ENCODE measurements around the gene PER2.

The PER2 gene

DNA sequence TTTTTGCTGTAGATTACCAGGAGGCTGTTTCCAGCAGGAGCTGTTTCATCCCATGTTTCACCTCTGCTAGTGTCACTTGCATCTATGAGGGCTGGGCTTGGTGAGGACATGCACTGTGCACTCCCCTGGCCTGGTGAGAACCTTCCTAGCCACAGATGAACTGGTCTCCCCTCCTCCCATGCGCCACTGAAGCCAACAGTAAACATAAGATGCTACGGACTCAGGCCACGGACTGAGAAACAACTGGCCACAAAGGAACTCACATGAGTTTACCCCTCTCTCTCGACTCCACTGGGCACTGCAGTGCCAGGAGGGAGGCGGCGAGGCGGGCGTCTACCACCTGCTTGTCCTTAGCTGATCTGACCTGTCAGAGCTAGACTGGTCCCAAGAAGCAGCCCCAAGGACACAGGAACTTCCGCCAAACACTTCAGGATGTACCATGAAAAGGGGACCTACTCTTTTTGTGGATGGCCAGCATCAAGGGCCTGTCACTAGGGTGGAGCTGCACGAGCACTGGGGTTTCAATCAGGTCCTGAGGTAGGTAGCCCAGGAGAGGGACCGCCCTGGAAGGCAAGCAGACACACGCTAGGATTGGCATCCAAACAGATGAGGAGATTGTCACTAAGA, 25.8 kb downstream of the PER2 start:
- Histone ChIP-seq H3K4me1 (peaks cover 9% of the 10 kb centered on the region; the same call in 1 of the 2 replicates), H3K9me3 (no peaks in the 10 kb centered on the region), H3K36me3 (peaks cover 10% of the 10 kb centered on the region), H3K4me3 (ENCODE audit: low read depth, low read length) (no peak overlapping the region), H3K27me3 (no peaks in the 10 kb centered on the region)
- TF ChIP-seq, protein P1, sequence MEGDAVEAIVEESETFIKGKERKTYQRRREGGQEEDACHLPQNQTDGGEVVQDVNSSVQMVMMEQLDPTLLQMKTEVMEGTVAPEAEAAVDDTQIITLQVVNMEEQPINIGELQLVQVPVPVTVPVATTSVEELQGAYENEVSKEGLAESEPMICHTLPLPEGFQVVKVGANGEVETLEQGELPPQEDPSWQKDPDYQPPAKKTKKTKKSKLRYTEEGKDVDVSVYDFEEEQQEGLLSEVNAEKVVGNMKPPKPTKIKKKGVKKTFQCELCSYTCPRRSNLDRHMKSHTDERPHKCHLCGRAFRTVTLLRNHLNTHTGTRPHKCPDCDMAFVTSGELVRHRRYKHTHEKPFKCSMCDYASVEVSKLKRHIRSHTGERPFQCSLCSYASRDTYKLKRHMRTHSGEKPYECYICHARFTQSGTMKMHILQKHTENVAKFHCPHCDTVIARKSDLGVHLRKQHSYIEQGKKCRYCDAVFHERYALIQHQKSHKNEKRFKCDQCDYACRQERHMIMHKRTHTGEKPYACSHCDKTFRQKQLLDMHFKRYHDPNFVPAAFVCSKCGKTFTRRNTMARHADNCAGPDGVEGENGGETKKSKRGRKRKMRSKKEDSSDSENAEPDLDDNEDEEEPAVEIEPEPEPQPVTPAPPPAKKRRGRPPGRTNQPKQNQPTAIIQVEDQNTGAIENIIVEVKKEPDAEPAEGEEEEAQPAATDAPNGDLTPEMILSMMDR (IDR thresholded peaks at IDR 0.05; ENCODE audit: low read depth, low read length) = no peak
- DNase-seq = no peak

DNA sequence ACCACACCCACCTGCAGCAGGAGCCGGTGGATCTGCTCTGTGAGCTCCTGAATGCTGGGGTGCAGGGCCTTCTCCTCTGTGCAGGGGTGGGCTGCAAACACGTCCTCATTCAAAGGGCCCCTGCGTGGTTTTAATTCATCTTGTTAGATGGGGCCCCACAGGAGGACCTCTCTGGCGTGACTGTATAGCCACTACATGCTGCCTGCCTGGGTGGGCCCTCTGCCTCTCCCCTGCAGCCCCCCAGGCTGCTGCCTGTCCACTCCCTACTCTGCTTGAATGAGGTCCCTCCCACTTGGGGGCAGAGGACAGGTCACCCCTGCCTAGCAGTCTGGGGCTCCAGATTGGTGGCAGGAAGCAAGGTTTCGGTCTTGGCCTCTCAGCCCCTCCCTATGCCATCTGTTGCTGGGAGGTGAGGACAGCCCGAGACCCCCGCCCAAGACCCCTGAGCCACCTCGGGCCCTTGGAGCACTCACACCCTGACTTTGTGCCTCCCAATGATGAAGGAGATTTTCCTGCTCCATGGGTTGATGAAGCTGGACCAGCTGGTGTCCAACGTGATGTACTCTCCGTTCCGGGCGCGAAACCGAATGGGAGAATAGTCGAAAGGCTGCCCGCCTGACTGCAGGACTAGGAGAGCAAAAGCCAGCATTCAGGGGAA, 26.6 kb downstream of the PER2 start:
- H3K4me3 ChIP-seq (ENCODE audit: low read depth, low read length) = no peak overlapping the region
- no peak for DNase-seq
- H3K36me3 ChIP-seq = peaks cover 8% of the 10 kb centered on the region; the same call in 1 of the 2 replicates
- peaks cover 9% of the 10 kb centered on the region for H3K4me1 ChIP-seq
- H3K27me3 ChIP-seq = no peaks in the 10 kb centered on the region
- TF ChIP-seq, protein P1 (IDR thresholded peaks at IDR 0.05; ENCODE audit: low read depth, low read length) = no peak
- no peaks in the 10 kb centered on the region for H3K9me3 ChIP-seq

DNA sequence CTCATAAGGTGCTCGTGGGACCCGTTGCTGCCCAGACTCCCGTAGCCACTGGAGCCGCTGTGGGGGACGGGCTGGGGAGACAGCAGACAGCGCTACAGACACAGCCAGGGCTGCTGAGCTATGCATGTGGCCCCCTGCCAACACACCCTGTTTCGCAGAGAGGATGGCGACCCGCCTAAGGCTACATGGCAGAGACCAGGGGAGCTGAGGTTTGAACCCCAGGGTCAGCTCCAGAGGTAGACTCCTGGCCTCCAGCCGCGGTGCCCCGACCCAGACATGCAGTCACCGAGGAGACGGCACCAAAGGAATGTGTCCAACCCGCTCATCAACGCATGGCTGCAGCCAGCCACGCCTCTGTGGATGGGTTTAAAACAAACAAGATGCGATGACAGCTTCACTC, 27.5 kb downstream of the PER2 start:
- Histone ChIP-seq H3K4me3 (ENCODE audit: low read depth, low read length) (no peak overlapping the region), H3K36me3 (peaks cover 14% of the 10 kb centered on the region), H3K9me3 (no peaks in the 10 kb centered on the region), H3K27me3 (no peaks in the 10 kb centered on the region), H3K4me1 (peaks cover 15% of the 10 kb centered on the region)
- TF ChIP-seq, protein P1 (IDR thresholded peaks at IDR 0.05; ENCODE audit: low read depth, low read length) = no peak
- peak; percentile 71 for DNase-seq

DNA sequence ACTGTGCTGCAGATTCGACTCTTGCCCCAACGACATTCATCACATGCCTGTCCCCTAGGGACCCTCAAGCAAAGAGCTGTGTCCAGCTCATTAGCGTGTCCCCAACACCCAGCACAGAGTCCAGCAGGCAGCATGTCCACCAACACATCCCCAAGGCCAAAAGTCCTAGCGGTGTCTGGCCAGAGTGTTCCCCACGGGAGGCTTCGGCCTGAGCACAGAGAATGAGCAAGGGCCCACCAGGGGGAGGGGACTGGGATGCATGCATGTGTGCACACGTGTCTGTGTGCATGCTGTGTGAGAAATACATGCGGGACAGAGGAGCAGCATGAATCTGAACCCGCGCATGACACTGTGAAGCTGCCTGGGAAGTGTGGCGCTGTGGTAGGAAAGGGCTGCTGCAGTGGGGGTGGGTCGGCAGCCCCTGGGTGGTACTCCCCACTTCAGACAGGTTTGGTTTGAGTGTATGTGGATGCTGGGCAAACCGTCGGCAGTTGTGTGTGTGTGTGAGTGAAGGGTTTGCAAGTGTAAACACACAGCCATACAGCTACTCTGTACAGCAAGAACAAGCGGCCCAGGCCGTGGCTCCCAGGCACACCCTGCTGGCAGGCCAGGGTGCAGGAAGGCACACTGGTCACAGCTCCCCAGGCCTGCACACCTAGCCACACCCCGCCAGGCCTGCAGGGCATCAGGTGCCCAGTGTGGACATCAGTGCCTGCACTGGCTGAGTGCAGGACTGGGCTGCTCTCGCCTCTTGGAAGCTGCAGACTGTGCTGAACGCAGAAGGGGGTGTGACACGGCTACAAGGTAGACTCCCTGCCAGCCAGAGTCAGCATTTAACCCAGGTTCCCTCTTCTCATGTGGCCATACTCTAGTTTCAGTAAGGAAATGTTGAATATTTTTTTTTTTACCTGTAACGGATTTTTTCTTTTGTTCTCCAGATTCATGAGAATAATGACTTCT, 29.1 kb downstream of the PER2 start:
- Histone ChIP-seq H3K4me1 (peaks cover 16% of the 10 kb centered on the region), H3K4me3 (ENCODE audit: low read depth, low read length) (no peak overlapping the region), H3K27me3 (no peaks in the 10 kb centered on the region), H3K36me3 (peaks cover 24% of the 10 kb centered on the region), H3K9me3 (no peaks in the 10 kb centered on the region)
- TF ChIP-seq, protein P1 (IDR thresholded peaks at IDR 0.05; ENCODE audit: low read depth, low read length) = peak; percentile 40
- DNase-seq = peak; percentile 49

DNA sequence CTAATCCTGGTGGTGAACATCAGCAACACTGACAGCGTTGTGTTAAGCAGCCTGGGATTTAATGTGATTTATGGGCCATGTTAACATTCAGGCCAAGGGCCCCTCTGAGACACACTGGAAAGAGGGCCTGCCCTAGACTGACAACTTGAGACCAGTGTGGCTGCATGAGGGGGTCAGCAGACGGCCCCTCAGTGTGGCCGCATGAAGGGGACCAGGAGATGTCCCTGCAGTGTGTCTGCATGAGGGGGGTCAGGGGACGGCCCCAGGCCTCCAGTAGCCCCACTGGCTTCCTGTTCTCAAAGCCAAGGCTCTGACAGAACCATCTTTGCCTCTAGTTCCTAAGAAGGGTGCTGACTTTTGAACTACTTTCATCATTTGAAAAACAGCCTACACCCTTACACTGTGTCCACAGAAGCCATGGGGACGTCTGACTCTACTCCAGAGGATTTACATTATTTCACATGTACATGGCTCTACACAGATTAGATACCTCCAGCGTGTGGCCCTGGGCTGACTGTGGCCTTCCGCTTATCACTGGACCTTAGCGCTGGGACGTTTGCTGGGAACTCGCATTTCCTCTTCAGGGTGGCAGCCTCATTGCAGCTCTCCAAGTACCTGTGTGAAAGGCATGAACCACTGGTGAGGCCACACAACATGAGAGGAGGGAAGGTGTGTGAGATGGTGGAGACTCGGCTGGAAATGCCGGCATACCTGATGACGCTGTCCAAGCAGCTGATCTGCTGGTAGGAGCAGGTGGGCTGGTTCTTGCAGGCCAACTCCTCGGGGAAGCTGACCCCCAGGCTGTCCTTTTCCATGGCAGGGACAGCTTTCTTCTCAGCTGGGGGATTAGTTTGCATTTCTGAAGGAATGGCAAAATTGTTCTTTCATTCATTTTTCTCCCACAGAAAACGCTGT, 30.4 kb downstream of the PER2 start:
- H3K27me3 ChIP-seq = no peaks in the 10 kb centered on the region
- DNase-seq = no peak
- TF ChIP-seq, protein P1 (IDR thresholded peaks at IDR 0.05; ENCODE audit: low read depth, low read length) = no peak
- H3K4me1 ChIP-seq = peaks cover 16% of the 10 kb centered on the region
- peaks cover 27% of the 10 kb centered on the region for H3K36me3 ChIP-seq
- no peaks in the 10 kb centered on the region for H3K9me3 ChIP-seq
- no peak overlapping the region for H3K4me3 ChIP-seq (ENCODE audit: low read depth, low read length)

Measured in BE2C (cell line).